Kidney glomerular epithelial cell (primary cell): ENCODE results near the gene IPO4.

Experiments used
- DNase-seq: peaks from one replicate; lab custom pipeline; 2025; lab: John Stamatoyannopoulos, UW

The IPO4 gene

GRCh38 chr14:24172871-24173281 is 15.7 kb downstream of the IPO4 start:
- DNase-seq, result no peak

- DNase-seq, result no peak
Observed at GRCh38 chr14:24172261-24172860, 16.3 kb downstream of the IPO4 start.

- peak; percentile 75 for DNase-seq
Observed at GRCh38 chr14:24171422-24172260, 17.0 kb downstream of the IPO4 start, which contains the start of gene REC8. TSS of gene REC8 (plus strand) at chr14:24172080. CDS start at chr14:24172553, 473 bp downstream.

GRCh38 chr14:24167469-24168114 is 21.0 kb downstream of the IPO4 start:
- DNase-seq, result no peak

GRCh38 chr14:24165785-24166184 is 22.8 kb downstream of the IPO4 start:
- no peak for DNase-seq

GRCh38 chr14:24164518-24164991 is 24.1 kb downstream of the IPO4 start:
- no peak for DNase-seq

GRCh38 chr14:24162093-24162492 is 26.5 kb downstream of the IPO4 start:
- no peak for DNase-seq

GRCh38 chr14:24160850-24161804 is 27.5 kb downstream of the IPO4 start, which contains the start of gene IRF9:
TSS of gene IRF9 (plus strand) at chr14:24161265. CDS start at chr14:24162145, 880 bp downstream.
- DNase-seq, result peak; percentile 96

GRCh38 chr14:24160499-24160849 is 28.1 kb downstream of the IPO4 start:
- DNase-seq, result no peak

- no peak for DNase-seq
Observed at GRCh38 chr14:24159777-24160498, 28.7 kb downstream of the IPO4 start.

- DNase-seq, result no peak
Observed at GRCh38 chr14:24157331-24157730, 31.3 kb downstream of the IPO4 start.

- DNase-seq, result no peak
Observed at GRCh38 chr14:24156840-24157239, 31.8 kb downstream of the IPO4 start.

GRCh38 chr14:24155100-24155499 is 33.5 kb downstream of the IPO4 start:
- no peak for DNase-seq

GRCh38 chr14:24151404-24152080 is 37.1 kb downstream of the IPO4 start:
- no peak for DNase-seq

- no peak for DNase-seq
Observed at GRCh38 chr14:24150993-24151392, 37.6 kb downstream of the IPO4 start.

GRCh38 chr14:24150567-24150966 is 38.0 kb downstream of the IPO4 start:
- no peak for DNase-seq

- no peak for DNase-seq
Observed at GRCh38 chr14:24150061-24150460, 38.6 kb downstream of the IPO4 start.

GRCh38 chr14:24149302-24149969 is 39.2 kb downstream of the IPO4 start:
- DNase-seq, result no peak

- no peak for DNase-seq
Observed at GRCh38 chr14:24147761-24148428, 40.7 kb downstream of the IPO4 start.
